ENCODE results near the gene CDK17.
A peak's percentile ranks its signal among the peaks of the same experiment; 100 is the strongest.
"Not testable (repeated sequence)": the region's sequence is repeated elsewhere in the genome, so short reads cannot be mapped to it uniquely, and the experiment has no call there.

CDK17 gene

GRCh38 chr12:96350982-96351381 is 49.3 kb downstream of the CDK17 start:
- no peak for DNase-seq

- no peak for DNase-seq
Measured at GRCh38 chr12:96347130-96347699, 53.0 kb downstream of the CDK17 start.

- not testable (repeated sequence) for DNase-seq
Measured at GRCh38 chr12:96346716-96347115, 53.5 kb downstream of the CDK17 start.

- no peak for DNase-seq
Measured at GRCh38 chr12:96344124-96344695, 56.0 kb downstream of the CDK17 start.

GRCh38 chr12:96343347-96343954 is 56.8 kb downstream of the CDK17 start:
- DNase-seq: no peak

- not testable (repeated sequence) for DNase-seq
Measured at GRCh38 chr12:96339666-96340065, 60.6 kb downstream of the CDK17 start.

GRCh38 chr12:96338852-96339471 is 61.3 kb downstream of the CDK17 start:
- DNase-seq: no peak

GRCh38 chr12:96337953-96338352 is 62.3 kb downstream of the CDK17 start:
- no peak for DNase-seq

- DNase-seq: no peak
Measured at GRCh38 chr12:96336489-96336888, 63.8 kb downstream of the CDK17 start.

GRCh38 chr12:96335270-96335669 is 65.0 kb downstream of the CDK17 start:
- DNase-seq: peak; percentile 15

- DNase-seq: no peak
Measured at GRCh38 chr12:96334502-96334901, 65.7 kb downstream of the CDK17 start.

GRCh38 chr12:96329545-96329944 is 70.7 kb downstream of the CDK17 start:
- no peak for DNase-seq

- no peak for DNase-seq
Measured at GRCh38 chr12:96329018-96329417, 71.2 kb downstream of the CDK17 start.

GRCh38 chr12:96327889-96328288 is 72.3 kb downstream of the CDK17 start:
- DNase-seq: no peak

GRCh38 chr12:96327346-96327745 is 72.9 kb downstream of the CDK17 start:
- DNase-seq: no peak

GRCh38 chr12:96326628-96327227 is 73.5 kb downstream of the CDK17 start:
- DNase-seq: no peak

- no peak for DNase-seq
Measured at GRCh38 chr12:96323906-96324305, 76.3 kb downstream of the CDK17 start.

- DNase-seq: no peak
Measured at GRCh38 chr12:96322720-96323119, 77.5 kb downstream of the CDK17 start.

- no peak for DNase-seq
Measured at GRCh38 chr12:96321941-96322340, 78.3 kb downstream of the CDK17 start.

GRCh38 chr12:96317801-96318200 is 82.4 kb downstream of the CDK17 start:
- DNase-seq: not testable (repeated sequence)

- not testable (repeated sequence) for DNase-seq
Measured at GRCh38 chr12:96315741-96316481, 84.3 kb downstream of the CDK17 start.

GRCh38 chr12:96314723-96315122 is 85.5 kb downstream of the CDK17 start:
- DNase-seq: no peak

- DNase-seq: no peak
Measured at GRCh38 chr12:96313606-96314005, 86.6 kb downstream of the CDK17 start.
